GM21390 (cell line): ENCODE measurements around the gene ELFN1.

ENCODE experiments used
- ATAC-seq: cut with Tn5 transposase; IDR thresholded peaks from one replicate; pipeline ENCODE4 v1.9.1; 2021; ENCODE audit not compliant: unreplicated experiment

Gene ELFN1

DNA sequence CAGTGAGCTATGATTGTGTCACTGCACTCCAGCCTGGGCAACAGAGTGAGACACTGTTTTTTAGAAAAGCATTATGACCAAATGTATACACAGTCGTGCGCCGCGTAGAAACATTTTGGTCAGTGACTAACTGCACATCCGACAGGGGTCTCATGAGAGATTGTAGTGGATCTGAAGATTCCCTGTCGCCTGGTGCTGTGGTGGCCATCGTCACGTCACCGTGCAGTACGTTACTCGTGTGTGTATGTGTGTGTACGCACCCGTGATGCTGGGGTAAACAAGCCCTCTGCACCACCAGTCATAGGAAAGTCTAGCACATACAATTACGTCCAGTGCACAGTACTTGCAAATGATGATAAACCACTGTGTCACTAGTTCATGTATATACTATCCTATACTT is 109.4 kb downstream of the ELFN1 start:
- no peak for ATAC-seq

DNA sequence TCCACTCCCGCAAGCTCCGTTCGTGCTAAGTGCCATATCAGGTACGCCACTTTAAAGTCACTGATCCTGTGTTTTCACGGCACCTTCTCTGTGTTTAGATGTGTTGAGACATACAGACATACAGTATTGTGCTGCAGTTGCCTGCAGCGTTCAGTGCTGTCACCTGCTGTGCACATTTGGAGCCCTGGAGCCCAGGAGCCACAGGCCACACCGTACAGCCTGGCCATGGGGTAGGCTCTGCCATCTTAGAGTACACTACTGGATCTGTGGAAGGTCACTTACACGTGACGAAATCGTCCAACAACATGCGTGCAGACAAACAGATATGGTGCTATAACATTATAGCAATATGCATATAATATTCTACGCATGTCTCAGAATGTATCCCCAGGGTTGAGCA is 111.3 kb downstream of the ELFN1 start:
- ATAC-seq, result no peak

DNA sequence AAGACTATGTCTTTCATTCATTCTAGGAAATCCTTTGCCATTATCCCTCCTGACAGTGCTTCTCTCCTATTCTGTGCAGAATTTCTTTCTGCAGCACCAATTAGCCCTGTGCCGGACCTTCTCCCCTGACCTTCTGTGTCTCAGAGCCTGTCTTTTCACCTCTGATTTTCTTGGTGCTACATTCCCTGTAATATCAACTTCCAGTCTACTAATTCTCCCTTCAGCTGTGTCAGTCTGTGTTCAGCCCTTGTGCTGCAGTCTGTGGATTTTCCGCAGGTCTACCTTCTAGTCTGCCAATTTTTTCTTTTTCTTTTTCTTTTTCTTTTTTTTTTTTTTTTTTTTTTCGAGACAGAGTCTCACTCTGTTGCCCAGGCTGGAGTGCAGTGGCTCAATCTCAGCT is 115.8 kb downstream of the ELFN1 start:
- ATAC-seq, result no peak

DNA sequence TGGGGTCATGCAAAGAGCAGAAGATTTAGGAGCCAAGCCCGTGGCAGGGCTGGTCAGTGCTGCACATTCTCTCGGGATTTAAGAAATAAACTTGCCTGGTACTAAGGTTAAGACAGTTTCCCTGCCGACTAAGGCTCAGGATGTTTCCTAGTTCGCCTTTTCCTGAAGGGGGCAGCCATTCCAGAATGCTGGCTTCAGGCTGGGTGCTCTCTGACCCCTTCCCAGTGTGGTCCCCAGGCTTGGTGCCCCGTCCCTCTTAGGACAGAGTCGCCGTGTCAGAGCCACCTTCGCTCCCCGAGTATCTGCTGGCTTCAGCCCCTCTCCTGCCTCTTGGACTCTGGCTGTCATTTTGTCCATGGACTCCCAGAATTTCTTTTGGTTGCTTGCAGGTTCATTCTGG is 117.2 kb downstream of the ELFN1 start:
- no peak for ATAC-seq

DNA sequence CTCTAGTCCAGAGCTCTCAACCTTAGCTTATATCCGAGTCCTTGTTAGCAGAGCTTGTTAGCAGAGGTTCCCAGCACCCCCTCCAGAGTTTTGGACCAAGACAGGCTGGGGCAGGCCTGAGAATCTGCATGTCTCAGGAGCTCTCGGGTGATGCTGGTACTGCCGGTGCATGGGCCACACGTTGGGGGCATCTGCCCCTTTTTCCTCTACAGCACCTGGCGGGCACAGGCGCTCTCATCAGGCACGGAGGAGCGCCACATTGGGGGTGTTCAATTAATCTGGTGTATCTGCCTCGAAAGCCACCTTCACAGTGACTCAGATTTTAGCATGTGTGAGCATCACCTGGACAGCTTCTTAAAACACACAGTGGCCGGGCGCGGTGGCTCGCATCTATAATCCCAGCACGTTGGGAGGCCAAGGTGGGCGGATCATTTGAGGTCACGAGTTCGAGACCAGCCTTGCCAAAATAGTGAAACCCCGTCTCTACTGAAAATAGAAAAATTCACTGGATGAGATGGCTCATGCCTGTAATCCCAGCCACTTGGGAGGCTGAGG is 117.7 kb downstream of the ELFN1 start:
- ATAC-seq, result no peak

DNA sequence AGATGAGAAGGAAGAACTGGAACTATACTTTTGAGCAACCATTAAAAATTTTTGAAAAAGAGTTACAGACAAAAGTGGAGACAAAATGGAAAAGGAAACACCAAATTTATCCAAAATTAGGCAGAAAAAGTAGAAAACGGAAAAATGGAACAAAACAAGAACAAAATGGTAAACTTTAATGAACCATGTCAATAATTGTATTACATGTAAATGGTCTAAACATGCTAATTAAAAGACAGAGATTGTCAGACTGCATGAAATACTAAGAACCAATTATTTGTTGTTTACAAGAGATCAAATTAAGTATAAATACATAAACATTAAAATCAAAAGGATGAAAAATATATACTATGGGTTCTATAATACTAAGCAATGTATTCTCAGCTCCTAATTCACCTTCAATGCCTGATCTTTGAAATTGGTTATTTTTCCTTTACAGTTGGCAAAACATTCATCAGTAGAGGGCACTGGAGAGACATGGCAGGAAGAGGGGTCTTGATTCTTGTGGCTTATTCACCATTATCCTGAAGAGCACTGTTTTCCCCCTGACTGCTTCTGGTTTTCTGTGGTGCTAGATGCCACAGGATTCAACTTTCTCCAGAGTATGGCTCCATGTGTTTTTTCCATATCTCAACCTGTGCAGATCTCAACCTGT is 124.9 kb downstream of the ELFN1 start:
- no peak for ATAC-seq
